Keratinocyte (primary cell): ENCODE measurements around the gene STAMBPL1. TPM values are rescaled to one million over a fixed set of nuclear protein-coding genes. Genes with fewer than 3 reads are reported as not detected.

Source experiments
- DNase-seq: peaks from one replicate; pipeline ENCODE4 v3.0.0-alpha.2; 2011; ENCODE audit warnings: low read depth, missing footprints, low spot score
- FAIRE-seq: peaks from 2 replicates; lab custom pipeline; 2011; peaks lifted over from hg19 to GRCh38; lab: Jason Lieb, UNC
- H2AFZ ChIP-seq: 2 replicates; pipeline ENCODE4 v1.6.0; 2012; ENCODE audit warnings: low read length, control low read depth, inconsistent platforms; ENCODE audit not compliant: control insufficient read depth
- H3K27ac ChIP-seq: 2 replicates; pipeline ENCODE4 v1.5.1; 2011; ENCODE audit warnings: low read length; ENCODE audit not compliant: control insufficient read depth, insufficient read depth
- H3K27me3 ChIP-seq: 3 replicates; pipeline ENCODE4 v1.6.0; 2011; ENCODE audit warnings: low read length; ENCODE audit not compliant: control insufficient read depth, insufficient read depth; ENCODE audit errors: extremely low read depth
- H3K36me3 ChIP-seq, 2 experiments: 2 replicates in 1 of 2; 3 replicates in 1 of 2; pipeline ENCODE4 v1.5.1; 2011; ENCODE audit warnings: low read length in 2 of 2, mild to moderate bottlenecking in 1 of 2; ENCODE audit not compliant: control insufficient read depth in 2 of 2, insufficient read depth in 2 of 2; ENCODE audit errors: extremely low read depth in 1 of 2
- H3K4me1 ChIP-seq: 3 replicates; pipeline ENCODE4 v1.5.1; 2011; ENCODE audit warnings: low read length; ENCODE audit not compliant: control insufficient read depth, insufficient read depth; ENCODE audit errors: extremely low read depth
- H3K4me2 ChIP-seq: 3 replicates; pipeline ENCODE4 v1.6.0; 2011; ENCODE audit warnings: low read depth, low read length; ENCODE audit not compliant: control insufficient read depth, insufficient read depth; ENCODE audit errors: extremely low read depth
- H3K4me3 ChIP-seq, 3 experiments: fragments of 200-600 bp in 1 of 3; sonication (generic) in 1 of 3; 2 replicates in 2 of 3; 3 replicates in 1 of 3; pipeline ENCODE4 v1.5.1; 2011 to 2016; ENCODE audit warnings: low read length in 3 of 3, mild to moderate bottlenecking in 3 of 3, control low read depth in 2 of 3, inconsistent platforms in 1 of 3, low read depth in 1 of 3, mixed read lengths in 1 of 3, mixed run types in 1 of 3, moderate library complexity in 1 of 3; ENCODE audit not compliant: control insufficient read depth in 2 of 3, insufficient read depth in 2 of 3; ENCODE audit errors: extremely low read depth in 1 of 3
- H3K79me2 ChIP-seq: 2 replicates; pipeline ENCODE4 v1.6.0; 2012; ENCODE audit warnings: low read length; ENCODE audit not compliant: control insufficient read depth, insufficient read depth
- H3K9ac ChIP-seq: 3 replicates; pipeline ENCODE4 v1.6.0; 2011; ENCODE audit warnings: low read length; ENCODE audit not compliant: control insufficient read depth, insufficient read depth; ENCODE audit errors: extremely low read depth
- H3K9me1 ChIP-seq: 3 replicates; pipeline ENCODE4 v1.6.0; 2011; ENCODE audit warnings: low read length; ENCODE audit not compliant: control insufficient read depth, insufficient read depth; ENCODE audit errors: extremely low read depth
- H3K9me3 ChIP-seq: 2 replicates; pipeline ENCODE4 v1.5.1; 2012; ENCODE audit warnings: low read depth, low read length; ENCODE audit not compliant: control insufficient read depth
- H4K20me1 ChIP-seq: 3 replicates; pipeline ENCODE4 v1.6.0; 2011; ENCODE audit warnings: low read length; ENCODE audit not compliant: control insufficient read depth, insufficient read depth; ENCODE audit errors: extremely low read depth
- EZH2 ChIP-seq: IDR thresholded peaks from one replicate; pipeline ENCODE4 v1.6.1; 2012; ENCODE audit warnings: inconsistent platforms, mild to moderate bottlenecking, low read length, moderate library complexity
- dilution Hi-C: fragments of 300-500 bp; cut with MboI; formaldehyde crosslinking; loops from one replicate; pipeline ENCODE4 v1.7.0; 2020; ENCODE audit warnings: low sequenced_read_pairs; ENCODE audit not compliant: extremely low pct_ligation_motif_present
- polyA plus RNA-seq, 5 experiments: library from polyadenylated mRNA; depleted of rRNA in 3 of 5; stranded (reverse) in 3 of 5; stranded (forward) in 1 of 5; unstranded in 1 of 5; fragments of >200 nt; gene quantifications; 1 replicate in 1 of 5; 2 replicates in 3 of 5; 3 replicates in 1 of 5; pipeline versions ENCODE4 v1.2.1 to v1.2.3, GENCODE V29; 2011 to 2012; ENCODE audit warnings: missing spikeins in 2 of 5, low read depth in 1 of 5, low replicate concordance in 1 of 5
- TF ChIP-seq, protein P1 (sequence below), 3 experiments: IDR thresholded peaks in 1 of 3; conservative IDR thresholded peaks in 1 of 3; optimal IDR thresholded peaks in 1 of 3; 2 replicates in 2 of 3; 3 replicates in 1 of 3; pipeline versions ENCODE3 to v1.5.1; 2011; ENCODE audit warnings: low read length in 3 of 3, mild to moderate bottlenecking in 3 of 3, moderate library complexity in 2 of 3, control low read depth in 1 of 3, inconsistent platforms in 1 of 3; ENCODE audit not compliant: insufficient read depth in 2 of 3; ENCODE audit errors: extremely low read depth in 1 of 3

Gene STAMBPL1
- polyA plus RNA-seq, 1 donor (not counting 4 experiments of a cell fraction or from before 2014, with no cell fraction given), result 9.0 TPM

DNA sequence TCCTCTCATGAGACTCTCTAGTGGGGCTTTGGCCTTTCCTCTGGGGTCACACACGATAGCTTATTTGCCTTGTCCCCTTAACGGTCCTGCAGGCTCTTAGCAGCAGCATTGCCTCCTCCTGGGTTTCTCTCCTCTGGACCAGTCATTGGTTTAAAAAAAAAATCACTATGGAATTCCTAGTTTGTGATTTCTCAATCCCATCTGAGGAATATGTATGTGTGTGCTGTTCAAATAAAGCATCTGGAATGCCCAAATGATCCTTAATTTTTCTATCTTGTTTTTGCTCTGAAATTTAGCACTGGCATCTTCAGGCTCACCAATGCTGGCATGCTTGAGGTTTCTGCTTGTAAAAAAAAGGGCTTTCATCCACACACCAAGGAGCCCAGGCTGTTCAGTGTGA, 42.0 kb downstream of the STAMBPL1 start:
- Histone ChIP-seq H3K9me3 (no peaks in the 10 kb centered on the region), H3K36me3 (peaks cover 0 to 10% of the 10 kb centered on the region in 2 experiments), H3K79me2 (no peaks in the 10 kb centered on the region), H3K4me2 (no peak overlapping the region), H3K4me3 (no peak overlapping the region), H3K9me1 (no peaks in the 10 kb centered on the region), H3K4me1 (no peaks in the 10 kb centered on the region), H3K27ac (no peak overlapping the region), H2AFZ (no peak overlapping the region), H3K9ac (no peak overlapping the region), H4K20me1 (no peaks in the 10 kb centered on the region), H3K27me3 (no peaks in the 10 kb centered on the region)
- dilution Hi-C loops, result no loop called here
- no peak for FAIRE-seq
- DNase-seq, result no peak
- no peak for TF ChIP-seq EZH2
- TF ChIP-seq, protein P1, sequence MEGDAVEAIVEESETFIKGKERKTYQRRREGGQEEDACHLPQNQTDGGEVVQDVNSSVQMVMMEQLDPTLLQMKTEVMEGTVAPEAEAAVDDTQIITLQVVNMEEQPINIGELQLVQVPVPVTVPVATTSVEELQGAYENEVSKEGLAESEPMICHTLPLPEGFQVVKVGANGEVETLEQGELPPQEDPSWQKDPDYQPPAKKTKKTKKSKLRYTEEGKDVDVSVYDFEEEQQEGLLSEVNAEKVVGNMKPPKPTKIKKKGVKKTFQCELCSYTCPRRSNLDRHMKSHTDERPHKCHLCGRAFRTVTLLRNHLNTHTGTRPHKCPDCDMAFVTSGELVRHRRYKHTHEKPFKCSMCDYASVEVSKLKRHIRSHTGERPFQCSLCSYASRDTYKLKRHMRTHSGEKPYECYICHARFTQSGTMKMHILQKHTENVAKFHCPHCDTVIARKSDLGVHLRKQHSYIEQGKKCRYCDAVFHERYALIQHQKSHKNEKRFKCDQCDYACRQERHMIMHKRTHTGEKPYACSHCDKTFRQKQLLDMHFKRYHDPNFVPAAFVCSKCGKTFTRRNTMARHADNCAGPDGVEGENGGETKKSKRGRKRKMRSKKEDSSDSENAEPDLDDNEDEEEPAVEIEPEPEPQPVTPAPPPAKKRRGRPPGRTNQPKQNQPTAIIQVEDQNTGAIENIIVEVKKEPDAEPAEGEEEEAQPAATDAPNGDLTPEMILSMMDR (optimal IDR thresholded peaks at IDR 0.05 in 1 of 3, IDR thresholded peaks at IDR 0.05 in 1 of 3, conservative IDR thresholded peaks at IDR 0.05 in 1 of 3; ENCODE audit: extremely low read depth in 1 of 3, insufficient read depth in 2 of 3, low read length in 3 of 3), result no peak

DNA sequence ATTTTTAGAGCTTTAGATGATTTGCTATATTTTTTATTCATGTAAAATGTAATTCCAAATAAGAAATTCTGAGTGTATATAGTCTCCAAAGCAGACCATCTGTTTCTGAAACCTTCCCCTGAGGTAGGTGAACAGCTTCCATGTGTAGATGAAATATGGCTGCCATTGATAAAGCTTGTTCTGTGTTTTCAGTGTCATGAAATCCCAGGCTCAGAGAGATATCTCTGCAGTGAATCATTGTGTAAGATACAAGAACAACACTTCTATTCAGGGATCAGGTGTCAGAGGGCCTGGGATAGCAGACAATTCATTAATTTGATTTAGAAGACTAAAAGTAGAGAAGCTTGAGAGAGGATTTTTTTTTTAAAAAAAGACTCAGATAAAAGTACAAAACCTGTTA, 43.5 kb downstream of the STAMBPL1 start:
- DNase-seq (no peak), FAIRE-seq (no peak)
- Histone ChIP-seq H3K4me2 (no peak overlapping the region), H3K27me3 (no peaks in the 10 kb centered on the region), H3K9me1 (no peaks in the 10 kb centered on the region), H4K20me1 (no peaks in the 10 kb centered on the region), H3K4me3 (no peak overlapping the region), H3K4me1 (no peaks in the 10 kb centered on the region), H3K27ac (no peak overlapping the region), H3K79me2 (no peaks in the 10 kb centered on the region), H3K36me3 (peaks cover 0 to 10% of the 10 kb centered on the region in 2 experiments), H3K9me3 (no peaks in the 10 kb centered on the region), H3K9ac (no peak overlapping the region), H2AFZ (no peak overlapping the region)
- TF ChIP-seq EZH2, result no peak
- TF ChIP-seq, protein P1 (optimal IDR thresholded peaks at IDR 0.05 in 1 of 3, IDR thresholded peaks at IDR 0.05 in 1 of 3, conservative IDR thresholded peaks at IDR 0.05 in 1 of 3; ENCODE audit: extremely low read depth in 1 of 3, insufficient read depth in 2 of 3, low read length in 3 of 3), result no peak
- dilution Hi-C loops, result no loop called here
